Type B pancreatic cell (in vitro differentiated cells): Measurements from ENCODE around the gene CTNND2. TPM values are rescaled to one million over a fixed set of nuclear protein-coding genes. Genes with fewer than 3 reads are reported as not detected.

Source experiments
- DNase-seq: peaks from one replicate; pipeline ENCODE4 v3.0.0; 2021; ENCODE audit warnings: mixed read lengths; ENCODE audit not compliant: unreplicated experiment; ENCODE audit errors: extremely low spot score
- H3K27ac Mint-ChIP-seq: 2 replicates; pipeline ENCODE4 v1.8.0; 2021; ENCODE audit warnings: mild to moderate bottlenecking, mixed read lengths
- H3K27me3 Mint-ChIP-seq: 2 replicates; pipeline ENCODE4 v1.8.0; 2021; ENCODE audit warnings: mixed read lengths
- H3K36me3 Mint-ChIP-seq: 2 replicates; pipeline ENCODE4 v1.8.0; 2021; ENCODE audit warnings: mixed read lengths
- H3K4me1 Mint-ChIP-seq: one replicate; pipeline ENCODE4 v1.8.0; 2021; ENCODE audit warnings: mixed read lengths; ENCODE audit not compliant: unreplicated experiment
- H3K4me3 Mint-ChIP-seq: 2 replicates; pipeline ENCODE4 v1.8.0; 2021; ENCODE audit warnings: mild to moderate bottlenecking, mixed read lengths
- H3K9me3 Mint-ChIP-seq: 2 replicates; pipeline ENCODE4 v1.8.0; 2021; ENCODE audit warnings: mixed read lengths
- CTCF ChIP-seq: fragments of 200-600 bp; sonication (generic); conservative IDR thresholded peaks from 2 replicates; pipeline ENCODE4 v1.5.0; 2021; ENCODE audit warnings: antibody characterized with exemption, mild to moderate bottlenecking
- total RNA-seq: library from RNA; stranded (reverse); gene quantifications from 2 replicates; pipeline ENCODE4 v1.2.1, GENCODE V29; 2021; ENCODE audit warnings: low replicate concordance

The CTNND2 gene
- total RNA-seq, 1 donor from 2014 or later: 49.5 TPM

- Mint-ChIP-seq H3K4me1 (no peaks in the 10 kb centered on the region), H3K36me3 (no peaks in the 10 kb centered on the region), H3K27me3 (peaks cover 11% of the 10 kb centered on the region)
These were observed 939.4 kb downstream of the CTNND2 start for GRCh38 chr5:10964806-10965205.

GRCh38 chr5:10958728-10959127 is 945.5 kb downstream of the CTNND2 start:
- no peak for DNase-seq
- no peaks in the 10 kb centered on the region for H3K4me1 Mint-ChIP-seq
- H3K27ac Mint-ChIP-seq: no peak overlapping the region
- no peak overlapping the region for H3K4me3 Mint-ChIP-seq
- peaks cover 10% of the 10 kb centered on the region for H3K27me3 Mint-ChIP-seq
- no peak for TF ChIP-seq CTCF
- H3K9me3 Mint-ChIP-seq: peaks cover 9% of the 10 kb centered on the region
- H3K36me3 Mint-ChIP-seq: no peaks in the 10 kb centered on the region

More at GRCh38 chr5:10964806-10965205, 939.4 kb downstream of the CTNND2 start:
- Mint-ChIP-seq H3K4me3 (no peak overlapping the region), H3K9me3 (peaks cover 3% of the 10 kb centered on the region), H3K27ac (no peak overlapping the region)
- no peak for DNase-seq
- no peak for TF ChIP-seq CTCF

- no peak overlapping the region for H3K27ac Mint-ChIP-seq
- H3K36me3 Mint-ChIP-seq: no peaks in the 10 kb centered on the region
- peaks cover 10% of the 10 kb centered on the region for H3K27me3 Mint-ChIP-seq
- no peaks in the 10 kb centered on the region for H3K4me1 Mint-ChIP-seq
- peaks cover 4% of the 10 kb centered on the region for H3K9me3 Mint-ChIP-seq
- DNase-seq: no peak
- no peak for TF ChIP-seq CTCF
- H3K4me3 Mint-ChIP-seq: no peak overlapping the region
These were observed 954.2 kb downstream of the CTNND2 start for GRCh38 chr5:10949856-10950630.

- Mint-ChIP-seq H3K27ac (no peak overlapping the region), H3K4me3 (no peak overlapping the region), H3K27me3 (peaks cover 9% of the 10 kb centered on the region), H3K36me3 (no peaks in the 10 kb centered on the region), H3K9me3 (peaks cover 4% of the 10 kb centered on the region), H3K4me1 (peaks cover 9% of the 10 kb centered on the region)
- DNase-seq: no peak
- no peak for TF ChIP-seq CTCF
These were observed 958.2 kb downstream of the CTNND2 start for GRCh38 chr5:10946050-10946449.

- Mint-ChIP-seq H3K4me3 (no peak overlapping the region), H3K27me3 (peaks cover 9% of the 10 kb centered on the region), H3K36me3 (no peaks in the 10 kb centered on the region), H3K4me1 (peaks cover 9% of the 10 kb centered on the region), H3K9me3 (no peaks in the 10 kb centered on the region), H3K27ac (no peak overlapping the region)
- no peak for DNase-seq
- no peak for TF ChIP-seq CTCF
These were observed 962.3 kb downstream of the CTNND2 start for GRCh38 chr5:10941900-10942299.
